GM04504 (cell line): ENCODE measurements around the gene TMEM163.
"Not testable (repeated sequence)": the region's sequence is repeated elsewhere in the genome, so short reads cannot be mapped to it uniquely, and the experiment has no call there.

Experiments used
- DNase-seq: peaks from one replicate; pipeline ENCODE4 v3.0.0-alpha.2; 2012; ENCODE audit warnings: low read depth

The TMEM163 gene

DNA sequence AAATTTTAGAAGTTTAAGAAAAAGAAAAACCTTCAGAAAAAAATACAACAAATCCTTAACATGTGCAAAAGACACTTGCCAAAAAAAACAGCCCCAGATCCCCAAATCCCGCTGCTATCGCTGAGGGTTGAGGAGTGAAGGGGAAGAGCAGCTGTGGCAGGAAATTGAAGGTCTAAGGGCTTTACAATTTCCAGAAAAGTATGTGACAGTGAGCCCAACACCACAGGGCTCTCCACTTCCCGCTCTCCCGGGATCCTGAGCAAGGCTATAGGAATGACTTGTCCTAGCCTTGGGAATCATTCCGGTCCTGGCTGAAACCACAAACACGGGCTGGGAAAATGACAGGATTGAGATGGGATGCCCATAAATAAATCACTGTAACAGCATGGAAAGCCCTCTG, 191.4 kb downstream of the TMEM163 start:
- DNase-seq: no peak

DNA sequence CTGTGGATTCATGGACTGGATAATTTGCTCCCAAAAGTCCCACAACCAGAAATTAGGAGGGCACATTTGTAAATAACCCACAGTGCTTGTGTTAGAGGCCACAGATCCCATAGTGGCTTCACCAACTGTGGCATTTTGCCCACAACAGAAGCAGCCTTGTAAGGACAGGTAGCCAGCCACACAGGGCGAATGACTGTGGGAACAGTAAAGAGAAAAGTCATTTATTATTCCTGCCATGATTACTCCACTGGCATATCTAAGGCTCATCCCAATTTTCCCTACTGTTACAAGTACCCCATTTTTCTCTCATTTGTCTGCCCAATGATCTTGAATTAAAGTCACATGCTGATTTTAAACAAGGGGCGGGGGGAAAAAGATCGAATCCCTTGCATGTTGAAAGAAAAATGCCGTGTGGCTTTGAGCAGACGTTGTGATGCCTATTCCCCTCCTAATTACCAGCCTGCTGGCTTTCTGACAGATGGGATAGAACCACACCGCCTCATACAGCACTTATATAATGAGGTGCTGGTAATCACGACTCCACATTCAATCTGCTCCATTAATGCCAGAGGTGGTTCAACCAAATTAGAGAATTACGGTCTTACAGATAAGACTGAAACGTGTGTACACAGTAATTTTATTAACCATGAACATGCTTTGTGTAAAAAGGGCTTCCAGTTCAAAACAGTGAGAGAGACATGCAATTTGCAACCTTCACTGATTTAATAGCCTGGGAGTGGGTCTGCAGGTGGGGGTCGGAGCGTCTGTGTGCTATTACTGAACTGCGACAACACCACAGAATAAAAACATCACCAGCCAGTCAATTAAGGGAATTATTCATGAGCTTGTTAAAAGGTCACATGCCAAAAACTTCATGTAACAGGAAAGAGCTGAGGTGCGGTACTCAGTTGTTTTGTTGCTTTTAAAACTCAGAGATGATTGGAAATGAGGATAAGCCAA, 196.0 kb downstream of the TMEM163 start:
- DNase-seq: no peak

DNA sequence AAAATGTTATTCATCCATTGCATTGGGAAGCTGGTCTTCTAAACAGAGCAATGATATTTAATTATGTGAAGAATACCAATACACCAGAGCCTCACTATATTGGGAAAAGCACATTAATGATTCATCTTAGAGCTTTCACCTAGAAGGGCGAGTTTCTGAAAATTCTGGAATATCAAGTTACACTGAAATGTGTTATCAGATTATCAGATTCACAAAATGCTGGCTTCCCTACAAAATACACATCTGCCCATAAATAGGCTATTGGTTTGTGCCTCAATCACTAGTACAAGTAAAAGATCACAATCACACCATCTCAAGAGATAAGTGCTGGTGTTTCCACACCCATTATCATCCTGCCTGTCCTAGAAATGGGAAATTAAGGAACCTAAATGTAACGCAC, 200.7 kb downstream of the TMEM163 start:
- no peak for DNase-seq

DNA sequence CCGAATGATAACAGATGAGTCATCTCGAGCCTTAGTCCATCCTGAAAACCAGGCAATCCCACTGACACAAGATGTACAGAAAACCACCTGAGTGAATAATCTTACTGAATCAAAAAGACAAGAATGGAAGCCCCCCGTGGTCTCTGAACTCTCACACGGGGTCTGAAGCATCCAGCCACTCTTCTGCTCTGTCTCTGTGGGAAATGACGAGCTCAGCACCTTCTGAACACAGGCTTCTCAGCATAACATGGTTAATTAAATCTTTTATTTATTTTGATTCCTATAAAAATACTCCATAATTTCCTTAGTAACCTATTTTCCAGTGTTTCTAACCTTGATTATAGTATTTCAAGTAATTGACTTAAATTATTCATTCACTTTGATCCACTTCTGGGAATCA, 203.7 kb downstream of the TMEM163 start:
- no peak for DNase-seq

DNA sequence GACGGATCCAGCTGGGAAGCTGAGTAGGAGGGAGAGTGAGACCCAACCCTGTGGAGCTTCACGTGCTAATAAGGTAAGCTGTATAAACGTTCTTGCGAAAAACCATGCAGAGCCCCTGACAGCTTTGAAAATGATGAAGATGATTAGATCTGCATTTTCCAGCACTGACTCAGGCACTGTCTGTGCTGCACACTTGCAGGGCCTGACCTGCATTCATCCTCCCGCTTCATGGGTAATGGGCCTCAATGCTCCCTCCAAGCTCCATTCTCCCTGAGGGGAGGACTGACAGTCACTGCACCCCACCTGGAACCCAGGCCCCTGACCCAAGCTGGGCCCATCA, 205.4 kb downstream of the TMEM163 start:
- no peak for DNase-seq

DNA sequence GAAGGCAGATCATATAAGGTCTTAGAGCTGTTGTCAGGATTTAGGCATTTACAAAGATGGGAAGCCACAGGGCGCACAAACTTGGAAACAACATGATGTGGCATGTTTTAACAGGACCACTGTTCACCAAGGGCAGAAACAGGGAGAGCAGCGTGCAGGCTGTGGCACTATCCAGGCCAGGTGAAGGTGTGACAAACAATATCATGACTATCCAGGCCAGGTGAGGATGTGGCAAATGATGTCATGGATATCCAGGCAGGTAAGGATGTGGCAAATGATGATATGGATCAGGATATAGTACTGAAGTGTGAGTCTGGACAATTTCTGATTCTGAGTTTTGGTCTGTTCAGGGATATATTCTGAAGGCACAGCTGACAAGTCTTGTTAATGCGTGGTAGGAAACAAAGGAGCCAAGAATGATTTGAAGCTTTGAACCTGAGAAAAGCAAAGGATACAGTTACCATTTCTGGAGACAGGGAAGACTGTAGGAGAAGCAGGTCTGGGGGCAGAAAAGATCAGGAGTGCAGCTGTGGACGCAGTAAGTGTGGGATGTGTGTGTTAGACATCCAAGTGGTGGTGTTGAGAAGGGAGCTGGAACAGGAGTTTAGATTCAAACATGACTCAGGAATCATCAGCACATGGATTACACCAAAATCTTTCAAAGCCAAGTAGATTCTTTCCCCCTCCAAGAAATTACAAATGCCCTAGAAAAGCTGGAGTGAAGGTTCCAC, 205.9 kb downstream of the TMEM163 start:
- DNase-seq: no peak

DNA sequence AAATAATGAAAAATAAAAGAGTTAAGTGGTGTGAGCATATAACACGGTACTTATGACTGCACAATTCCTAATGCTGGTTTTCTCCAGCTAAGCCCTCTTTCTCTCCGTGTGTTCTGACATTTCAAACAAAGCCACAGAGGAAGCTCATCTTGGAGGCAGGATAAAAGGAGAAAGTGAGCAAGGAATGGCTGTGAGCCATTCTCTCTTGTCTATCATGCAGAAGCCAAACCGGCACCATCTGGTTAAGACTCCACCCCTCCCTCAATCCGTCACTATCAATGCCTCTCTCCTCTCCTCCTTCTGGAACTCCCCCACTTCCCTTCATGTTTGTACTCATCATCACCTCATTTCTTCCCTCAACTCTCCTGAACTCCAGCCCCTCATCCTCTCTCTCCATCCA, 210.4 kb downstream of the TMEM163 start:
- no peak for DNase-seq

DNA sequence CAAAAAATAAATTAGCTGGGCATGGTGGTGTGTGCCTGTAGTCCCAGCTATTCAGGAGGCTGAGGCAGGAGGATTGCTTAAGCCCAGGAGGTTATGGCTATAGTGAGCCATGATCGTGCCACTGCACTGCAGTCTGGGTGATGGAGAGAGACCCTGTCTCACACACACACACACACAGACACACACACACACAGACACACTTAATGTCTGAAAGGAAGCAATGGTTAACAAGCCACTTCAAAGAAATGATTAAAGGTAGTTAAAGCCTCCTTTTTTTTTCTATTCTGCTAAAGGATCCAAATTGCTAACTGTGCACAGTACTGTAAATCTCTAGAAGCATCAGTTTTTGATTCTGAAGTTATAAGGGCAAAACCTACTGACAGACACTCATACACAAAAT, 211.1 kb downstream of the TMEM163 start:
- DNase-seq: no peak

DNA sequence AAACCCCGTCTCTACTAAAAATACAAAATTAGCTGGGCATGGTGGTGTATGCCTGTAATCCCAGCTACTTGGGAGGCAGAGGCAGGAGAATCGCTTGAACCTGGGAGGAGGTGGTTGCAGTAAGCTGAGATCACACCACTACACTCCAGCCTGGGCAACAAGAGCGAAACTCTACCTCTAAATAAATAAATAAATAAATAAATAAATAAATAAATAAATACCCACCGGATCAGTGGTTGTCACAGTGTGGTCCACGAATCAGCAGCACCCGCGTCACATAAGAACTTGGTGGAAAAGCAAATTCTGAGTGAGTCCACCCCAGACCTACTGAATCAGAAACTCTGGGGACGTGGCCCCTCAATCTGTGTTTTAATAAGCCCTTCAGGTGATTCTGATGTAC, 211.6 kb downstream of the TMEM163 start:
- DNase-seq: not testable (repeated sequence)

DNA sequence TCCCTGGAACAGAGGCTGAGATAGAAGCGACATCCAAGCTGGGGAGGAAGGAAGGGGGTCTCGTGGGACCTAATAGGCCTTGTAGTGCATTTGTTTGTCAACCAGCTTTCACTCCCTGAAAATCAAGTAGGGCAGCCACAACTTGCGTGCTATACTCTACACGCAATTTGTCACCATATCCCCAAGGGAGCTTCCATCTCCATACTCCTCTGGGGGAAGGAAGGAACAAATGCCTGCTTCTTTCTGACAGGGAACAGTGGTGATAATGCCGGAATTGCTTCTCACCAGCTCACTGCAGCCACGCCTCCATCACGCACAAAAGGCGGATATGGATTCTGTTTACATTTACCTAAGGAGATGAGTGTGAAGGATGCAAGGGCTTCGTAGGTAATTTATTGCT, 213.4 kb downstream of the TMEM163 start:
- no peak for DNase-seq

DNA sequence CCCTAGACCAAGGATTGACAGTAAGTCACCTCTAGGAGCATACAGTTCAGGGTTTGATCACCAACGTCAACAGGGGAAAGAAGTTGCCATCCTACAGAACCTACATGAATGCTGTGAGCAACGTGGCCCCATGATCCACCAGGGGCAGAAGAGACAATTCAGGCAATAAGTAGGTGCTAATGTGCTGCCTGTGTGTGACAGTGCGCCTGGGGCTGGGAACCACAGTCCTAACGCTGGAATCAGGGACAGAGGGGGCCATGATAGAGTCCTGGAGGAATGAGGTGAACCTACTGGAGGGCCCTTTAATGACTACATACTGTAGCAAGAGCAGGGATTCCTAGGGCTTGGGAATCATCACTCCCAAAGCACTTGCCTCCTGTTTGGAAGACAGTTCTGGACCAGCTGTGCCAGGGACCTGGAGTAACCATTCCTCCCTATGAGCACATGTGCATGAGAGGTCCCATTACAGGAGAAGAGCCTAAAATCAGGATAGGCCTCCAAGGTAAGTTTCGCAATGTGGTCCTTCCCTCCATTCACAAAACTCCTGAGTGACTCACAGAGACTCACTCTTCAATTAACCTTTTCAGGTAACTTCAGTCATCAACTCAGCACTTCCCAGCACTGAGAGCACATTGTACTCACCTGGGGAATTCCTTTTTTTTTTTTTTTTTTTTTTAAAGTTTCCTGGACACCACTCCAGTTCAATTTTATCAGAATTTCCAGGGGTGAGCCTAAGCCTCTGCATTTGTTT, 214.0 kb downstream of the TMEM163 start:
- no peak for DNase-seq

DNA sequence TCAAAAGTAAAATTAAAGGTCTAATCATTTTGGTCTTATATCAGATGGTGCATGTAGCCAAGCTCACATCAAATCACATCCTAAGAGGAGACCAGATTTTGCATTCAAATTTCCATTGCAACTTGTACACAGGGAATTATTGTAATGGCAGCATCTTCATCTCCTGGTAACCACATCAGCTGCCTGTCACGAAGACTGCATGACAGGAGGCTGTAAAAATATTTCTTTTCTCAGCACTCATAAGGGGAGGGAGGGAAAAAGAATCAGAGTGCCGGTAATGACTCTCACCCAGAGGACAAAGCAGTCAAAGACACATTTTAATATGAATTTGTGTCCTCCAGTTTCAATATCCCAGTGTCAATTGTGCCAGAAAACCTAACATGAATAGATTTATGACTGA, 216.7 kb downstream of the TMEM163 start:
- no peak for DNase-seq

DNA sequence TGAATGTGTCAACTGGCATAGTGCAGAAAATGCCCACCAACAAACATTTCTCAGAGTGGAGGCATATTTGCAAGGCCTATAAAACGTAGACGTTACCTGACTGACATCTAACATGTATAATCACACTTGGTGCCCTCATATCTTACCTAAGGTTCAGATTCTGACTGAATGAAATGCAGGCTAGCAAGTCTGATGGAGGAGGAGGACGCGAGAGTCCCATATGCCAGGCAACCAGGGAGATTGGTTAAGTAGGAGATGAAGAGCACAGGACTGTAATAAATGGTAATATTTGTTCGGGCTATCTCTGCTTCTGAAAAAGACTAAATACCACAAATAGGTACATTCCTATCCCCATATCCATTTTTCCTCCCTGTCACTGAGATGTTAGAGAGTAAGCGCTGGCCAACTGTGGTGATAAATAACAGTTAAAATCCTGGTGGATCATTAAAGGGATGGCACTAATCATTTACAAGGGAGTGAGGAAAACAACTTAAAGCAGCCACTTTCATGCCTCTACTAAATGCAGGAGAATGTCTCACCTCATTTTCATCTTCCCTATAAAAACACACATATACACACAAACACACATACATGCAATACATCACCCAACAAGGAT, 217.2 kb downstream of the TMEM163 start:
- DNase-seq: no peak

DNA sequence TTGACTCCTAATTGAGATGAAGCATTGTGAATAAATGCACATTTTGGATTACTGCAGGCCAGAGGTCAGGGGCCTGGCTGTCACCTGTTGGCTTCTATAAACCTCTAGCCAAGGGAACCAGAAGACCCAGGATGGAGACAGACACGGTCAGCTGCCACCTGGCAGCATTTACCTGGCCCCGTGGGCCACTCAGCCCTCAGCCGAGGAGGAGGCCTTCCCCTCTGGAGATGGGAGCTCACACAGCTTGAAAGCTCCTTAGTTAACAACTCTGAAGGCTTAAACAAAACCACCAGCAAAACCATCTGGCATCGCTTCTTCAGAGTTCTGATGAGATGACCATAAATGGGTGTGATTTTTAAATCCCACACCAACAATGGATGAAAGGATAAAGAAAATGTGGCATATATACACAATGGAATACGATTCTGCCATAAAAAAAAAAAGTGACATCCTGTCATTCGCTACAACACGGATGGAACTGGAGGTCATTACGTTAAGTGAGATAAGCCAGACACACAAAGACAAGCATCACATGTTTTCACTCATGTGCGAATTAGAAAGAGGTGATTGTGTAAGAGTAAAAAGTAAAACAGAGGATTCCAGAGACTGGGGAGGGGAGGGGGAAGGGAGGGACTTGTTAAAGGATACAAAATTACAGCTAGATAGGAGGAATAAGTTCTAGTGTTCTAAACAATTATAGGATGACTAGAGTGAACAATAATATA, 218.4 kb downstream of the TMEM163 start:
- DNase-seq: no peak

DNA sequence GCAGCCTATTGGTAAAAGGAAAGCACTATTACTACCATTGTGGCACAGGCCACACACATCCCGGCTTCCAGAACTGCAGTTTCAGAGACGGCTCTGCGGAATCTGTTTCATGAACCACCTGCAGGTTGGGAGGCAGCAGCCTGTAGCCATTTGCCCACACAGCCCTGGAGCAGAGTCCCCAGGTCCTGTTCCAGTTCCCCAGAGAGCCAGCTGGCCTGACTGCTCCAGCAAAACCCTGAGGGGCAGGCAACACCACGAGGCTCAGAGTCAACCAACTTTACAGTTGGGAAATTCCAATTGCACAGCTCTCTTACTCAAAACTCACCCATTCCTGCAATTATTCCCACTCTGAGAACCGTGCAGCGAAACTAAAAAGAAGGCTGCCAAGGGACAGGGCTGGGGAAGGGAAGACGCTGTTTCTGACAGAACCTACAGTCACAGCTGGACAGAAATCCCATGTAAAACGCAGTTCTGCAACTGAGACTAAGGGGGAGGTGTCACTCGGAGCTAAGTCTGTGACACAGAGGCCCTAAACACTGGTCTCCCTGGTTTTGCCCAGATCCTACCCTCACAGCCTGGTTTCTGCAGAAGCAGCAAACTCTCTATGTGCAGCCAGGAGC, 219.4 kb downstream of the TMEM163 start:
- DNase-seq: no peak

DNA sequence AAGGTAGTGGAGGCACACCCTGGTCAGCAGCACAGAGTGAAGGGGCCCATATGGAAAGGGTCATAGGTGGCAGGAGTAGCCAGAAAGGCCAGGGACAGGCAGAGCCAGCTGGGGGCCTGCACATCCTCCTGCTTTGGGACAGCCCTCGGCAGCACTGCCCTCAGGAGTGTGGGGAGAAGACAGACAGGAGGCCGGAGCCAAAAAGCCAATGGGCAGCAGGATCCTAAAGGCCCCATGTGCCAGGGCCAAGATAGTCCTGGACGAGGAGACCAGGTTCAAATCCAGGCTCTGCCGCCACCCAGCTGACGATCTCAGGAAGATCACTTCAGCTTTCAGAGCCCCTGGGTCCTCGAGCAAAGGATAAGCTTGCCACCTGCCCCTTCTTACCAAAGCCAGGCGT, 220.1 kb downstream of the TMEM163 start:
- DNase-seq: no peak

DNA sequence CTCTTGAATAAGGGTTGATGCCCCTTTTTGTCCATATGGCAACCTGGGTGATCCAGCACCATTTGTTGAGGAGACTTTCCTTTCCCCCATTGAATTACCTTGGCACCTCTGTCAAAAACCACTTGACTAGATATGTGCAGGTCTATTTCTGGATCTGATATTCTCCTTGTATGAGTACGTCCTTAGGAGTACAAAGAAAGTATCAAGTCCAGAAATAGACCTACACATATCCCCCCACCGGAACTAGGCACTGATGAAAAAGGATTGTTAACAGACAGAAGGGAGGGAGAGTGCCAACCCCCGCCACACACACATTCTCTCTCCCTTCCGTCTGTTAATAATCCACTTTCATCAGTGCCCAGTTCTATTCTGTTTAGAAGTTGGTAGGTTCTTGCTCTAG, 225.0 kb downstream of the TMEM163 start:
- no peak for DNase-seq

DNA sequence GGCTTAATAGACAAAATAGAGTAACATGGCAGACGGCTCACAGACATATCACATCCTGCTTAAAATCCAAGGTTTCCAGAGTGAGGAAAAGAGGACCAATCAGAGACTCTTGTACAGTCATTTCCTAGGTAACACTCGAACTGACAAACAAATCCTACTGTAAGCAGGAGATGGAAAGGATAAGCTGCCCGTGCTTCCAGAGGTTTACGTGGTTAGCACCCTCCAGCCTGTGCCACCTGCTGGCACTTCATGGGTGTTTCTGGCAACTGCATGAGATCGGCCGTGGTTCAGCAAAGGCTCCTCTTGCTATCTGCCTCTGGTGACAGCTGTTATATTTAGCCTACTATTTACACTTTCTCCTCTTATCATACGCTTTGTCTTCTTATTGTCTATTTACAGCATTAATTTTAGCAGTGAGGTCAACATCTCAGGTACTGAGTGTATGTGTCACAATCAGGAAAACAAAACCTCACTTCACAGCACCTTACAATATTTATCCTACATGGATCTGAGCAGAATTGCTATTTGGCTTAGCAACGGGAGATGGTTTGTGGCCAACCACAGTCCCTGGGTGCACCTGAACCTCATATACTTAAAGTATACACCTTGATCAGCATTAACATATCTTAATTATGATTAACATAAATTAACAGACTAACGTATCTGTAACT, 226.9 kb downstream of the TMEM163 start:
- DNase-seq: no peak

DNA sequence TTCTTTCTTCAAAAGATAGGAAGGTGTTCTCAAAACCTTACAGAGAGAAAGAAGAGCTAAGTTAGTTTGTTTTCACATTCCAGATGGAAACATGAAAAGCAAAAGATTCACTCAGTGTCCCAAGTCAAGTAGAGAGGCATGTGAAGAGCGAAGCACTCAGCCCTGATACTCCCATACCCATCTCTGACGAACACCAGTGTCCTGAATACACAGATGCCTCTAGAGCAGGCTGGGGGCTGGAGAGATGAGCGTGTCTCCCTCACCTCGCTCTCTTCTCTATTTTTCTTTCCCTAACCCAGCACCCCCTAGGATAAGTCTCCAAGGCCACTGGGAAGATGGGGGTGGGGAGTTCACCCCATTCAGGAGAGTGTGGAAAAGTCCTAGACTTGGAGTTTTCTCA, 227.8 kb downstream of the TMEM163 start:
- no peak for DNase-seq

DNA sequence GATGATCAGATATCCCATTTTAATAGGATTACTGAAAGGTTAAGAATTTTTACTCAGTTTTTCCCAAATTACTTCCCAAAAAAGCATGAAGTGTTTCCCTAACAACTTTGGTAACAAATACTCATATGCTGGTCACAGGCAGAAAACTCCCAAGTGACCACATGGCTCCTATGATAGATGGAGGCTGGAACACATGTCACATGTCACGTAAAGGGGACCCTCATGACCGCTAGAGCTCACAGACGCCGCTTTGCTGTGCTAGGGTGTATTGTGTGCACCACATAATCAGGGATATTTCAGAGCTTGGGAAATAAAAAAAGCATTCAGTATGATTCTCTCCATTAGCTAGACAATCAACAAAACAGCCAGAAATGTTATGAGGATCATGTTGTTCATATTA, 228.2 kb downstream of the TMEM163 start:
- no peak for DNase-seq
